Uterus (tissue), 2 donors: ENCODE results near the gene BPIFA2.

ENCODE experiments used
- POLR2A ChIP-seq, 2 donors: fragments of 450-650 bp; IDR thresholded peaks; one replicate each; pipeline ENCODE4 v1.6.1; 2016; ENCODE audit warnings: antibody characterized with exemption in 2 of 2, mild to moderate bottlenecking in 1 of 2, moderate library complexity in 1 of 2
- TF ChIP-seq, protein P1 (sequence below), 4 experiments: fragments of 200-600 bp in 2 of 4; fragments of 450-650 bp in 2 of 4; sonication (generic) in 2 of 4; IDR thresholded peaks; one replicate each; pipeline ENCODE4 v1.5.1; 2016 to 2019; ENCODE audit warnings: antibody characterized with exemption in 4 of 4, mild to moderate bottlenecking in 2 of 4, moderate library complexity in 1 of 4

GRCh38 chr20:33137195-33137594, 30.8 kb upstream of the BPIFA2 start:
- TF ChIP-seq, protein P1, sequence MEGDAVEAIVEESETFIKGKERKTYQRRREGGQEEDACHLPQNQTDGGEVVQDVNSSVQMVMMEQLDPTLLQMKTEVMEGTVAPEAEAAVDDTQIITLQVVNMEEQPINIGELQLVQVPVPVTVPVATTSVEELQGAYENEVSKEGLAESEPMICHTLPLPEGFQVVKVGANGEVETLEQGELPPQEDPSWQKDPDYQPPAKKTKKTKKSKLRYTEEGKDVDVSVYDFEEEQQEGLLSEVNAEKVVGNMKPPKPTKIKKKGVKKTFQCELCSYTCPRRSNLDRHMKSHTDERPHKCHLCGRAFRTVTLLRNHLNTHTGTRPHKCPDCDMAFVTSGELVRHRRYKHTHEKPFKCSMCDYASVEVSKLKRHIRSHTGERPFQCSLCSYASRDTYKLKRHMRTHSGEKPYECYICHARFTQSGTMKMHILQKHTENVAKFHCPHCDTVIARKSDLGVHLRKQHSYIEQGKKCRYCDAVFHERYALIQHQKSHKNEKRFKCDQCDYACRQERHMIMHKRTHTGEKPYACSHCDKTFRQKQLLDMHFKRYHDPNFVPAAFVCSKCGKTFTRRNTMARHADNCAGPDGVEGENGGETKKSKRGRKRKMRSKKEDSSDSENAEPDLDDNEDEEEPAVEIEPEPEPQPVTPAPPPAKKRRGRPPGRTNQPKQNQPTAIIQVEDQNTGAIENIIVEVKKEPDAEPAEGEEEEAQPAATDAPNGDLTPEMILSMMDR (IDR thresholded peaks at IDR 0.05), result no peak
- no peak for TF ChIP-seq POLR2A (IDR thresholded peaks at IDR 0.05)
